H1 (cell line): ENCODE results near the gene GABRD. TPM values are rescaled to one million over a fixed set of nuclear protein-coding genes. Genes with fewer than 3 reads are reported as not detected.

ENCODE experiments used
- CTCF ChIA-PET: fragments of 300-600 bp; sonication (Branson Sonifier 250); formaldehyde crosslinking; loops from one replicate; lab custom pipeline; 2021; ENCODE audit not compliant: partially characterized antibody; lab: Charles Lee
- POLR2A ChIA-PET: fragments of 300-600 bp; sonication (Branson Sonifier 250); formaldehyde crosslinking; loops from one replicate; lab custom pipeline; 2021; ENCODE audit warnings: inconsistent platforms; ENCODE audit not compliant: partially characterized antibody; lab: Charles Lee
- DNase-seq, 2 experiments: peaks; one replicate each; pipeline versions ENCODE4 v3.0.0 to v3.0.0-alpha.2; 2010 to 2022; ENCODE audit warnings: low spot score in 2 of 2, low read depth in 1 of 2, mixed read lengths in 1 of 2
- FAIRE-seq: peaks from 2 replicates; lab custom pipeline; 2011; peaks lifted over from hg19 to GRCh38; lab: Jason Lieb, UNC
- H2AFZ ChIP-seq: 2 replicates; pipeline ENCODE4 v1.8.1; 2012; ENCODE audit warnings: low read length, inconsistent platforms
- H2AK5ac ChIP-seq: 2 replicates; pipeline ENCODE4 v1.6.1; 2013; ENCODE audit warnings: low read depth, low read length
- H2BK120ac ChIP-seq: replicated peaks from 2 replicates; pipeline ENCODE3; 2013; ENCODE audit warnings: low read depth, low read length, inconsistent platforms
- H2BK12ac ChIP-seq: 2 replicates; pipeline ENCODE4 v1.6.1; 2013; ENCODE audit warnings: low read depth, low read length
- H2BK15ac ChIP-seq: 2 replicates; pipeline ENCODE4 v1.6.1; 2013; ENCODE audit warnings: low read length
- H2BK20ac ChIP-seq: 2 replicates; pipeline ENCODE4 v1.6.1; 2013; ENCODE audit warnings: low read length
- H2BK5ac ChIP-seq: 2 replicates; pipeline ENCODE4 v1.6.1; 2013; ENCODE audit warnings: low read depth, low read length
- H3K14ac ChIP-seq: 2 replicates; pipeline ENCODE4 v1.6.1; 2013; ENCODE audit warnings: inconsistent platforms; ENCODE audit not compliant: insufficient read length
- H3K18ac ChIP-seq: 2 replicates; pipeline ENCODE4 v1.6.1; 2013; ENCODE audit warnings: low read length; ENCODE audit errors: extremely low read depth
- H3K23ac ChIP-seq: 2 replicates; pipeline ENCODE4 v1.6.1; 2013; ENCODE audit warnings: inconsistent platforms; ENCODE audit not compliant: insufficient read length
- H3K23me2 ChIP-seq: 2 replicates; pipeline ENCODE4 v1.6.1; 2013; ENCODE audit warnings: low read depth, low read length
- H3K27ac ChIP-seq: 2 replicates; pipeline ENCODE4 v1.6.1; 2011; ENCODE audit warnings: low read depth, low read length, inconsistent platforms
- H3K27me3 ChIP-seq, 4 experiments: replicated peaks in 1 of 4; 1 replicate in 1 of 4; 2 replicates in 3 of 4; pipeline versions ENCODE4 v1.6.1 to v1.8.1; 2011 to 2013; ENCODE audit warnings: low read length in 3 of 4, mild to moderate bottlenecking in 3 of 4, inconsistent platforms in 2 of 4, mixed read lengths in 2 of 4, moderate library complexity in 1 of 4; ENCODE audit not compliant: control insufficient read depth in 3 of 4, insufficient read depth in 3 of 4; ENCODE audit errors: extremely low read depth in 1 of 4
- H3K36me3 ChIP-seq, 4 experiments: 2 replicates each; pipeline versions ENCODE4 v1.6.1 to v1.8.1; 2011 to 2013; ENCODE audit warnings: mild to moderate bottlenecking in 4 of 4, low read length in 3 of 4, moderate library complexity in 2 of 4, control low read depth in 1 of 4, inconsistent platforms in 1 of 4; ENCODE audit not compliant: insufficient read depth in 4 of 4, control insufficient read depth in 2 of 4
- H3K4ac ChIP-seq: replicated peaks from 2 replicates; pipeline ENCODE3; 2013; ENCODE audit warnings: low read length, low read depth, mixed read lengths, inconsistent platforms; ENCODE audit not compliant: insufficient read length
- H3K4me1 ChIP-seq, 4 experiments: replicated peaks in 1 of 4; 1 replicate in 1 of 4; 2 replicates in 3 of 4; pipeline versions ENCODE4 v1.6.1 to v1.8.1; 2011 to 2013; ENCODE audit warnings: low read length in 3 of 4, inconsistent platforms in 2 of 4, mixed read lengths in 1 of 4; ENCODE audit not compliant: insufficient read depth in 4 of 4, control insufficient read depth in 3 of 4
- H3K4me2 ChIP-seq, 2 experiments: 2 replicates each; pipeline versions ENCODE4 v1.6.1 to v1.8.1; 2011 to 2013; ENCODE audit warnings: low read depth in 2 of 2, low read length in 2 of 2, control low read depth in 1 of 2, inconsistent platforms in 1 of 2, mild to moderate bottlenecking in 1 of 2; ENCODE audit not compliant: insufficient read depth in 1 of 2
- H3K4me3 ChIP-seq, 4 experiments: fragments of 200-600, 300-600 bp in 1 of 4; sonication (generic), shearing (Covaris generic), sonication (Bioruptor Twin) in 1 of 4; 2 replicates each; pipeline versions ENCODE4 v1.5.1 to v1.8.1; 2011 to 2016; ENCODE audit warnings: low read length in 4 of 4, low read depth in 3 of 4, control low read depth in 2 of 4, inconsistent platforms in 2 of 4, mild to moderate bottlenecking in 2 of 4, mixed read lengths in 1 of 4, moderate library complexity in 1 of 4; ENCODE audit not compliant: insufficient read depth in 2 of 4; ENCODE audit errors: extremely low read depth in 1 of 4
- H3K56ac ChIP-seq: replicated peaks from 2 replicates; pipeline ENCODE3; 2013; ENCODE audit warnings: low read depth, mild to moderate bottlenecking, mixed read lengths, low read length, inconsistent platforms; ENCODE audit not compliant: insufficient read length
- H3K79me1 ChIP-seq: 2 replicates; pipeline ENCODE4 v1.6.1; 2013; ENCODE audit warnings: low read depth, low read length, control low read depth
- H3K79me2 ChIP-seq, 2 experiments: 2 replicates each; pipeline versions ENCODE4 v1.6.1 to v1.8.1; 2012 to 2013; ENCODE audit warnings: low read length in 2 of 2, mild to moderate bottlenecking in 2 of 2, inconsistent platforms in 1 of 2; ENCODE audit not compliant: insufficient read depth in 2 of 2, control insufficient read depth in 1 of 2
- H3K9ac ChIP-seq, 4 experiments: replicated peaks in 1 of 4; 1 replicate in 1 of 4; 2 replicates in 3 of 4; pipeline versions ENCODE4 v1.6.1 to v1.8.1; 2011 to 2013; ENCODE audit warnings: low read depth in 3 of 4, low read length in 3 of 4, control low read depth in 2 of 4, mild to moderate bottlenecking in 2 of 4, moderate library complexity in 2 of 4, inconsistent platforms in 1 of 4; ENCODE audit errors: extremely low read depth in 1 of 4
- H3K9me3 ChIP-seq, 2 experiments: 2 replicates each; pipeline versions ENCODE4 v1.6.1 to v1.8.1; 2012 to 2013; ENCODE audit warnings: mild to moderate bottlenecking in 2 of 2, moderate library complexity in 2 of 2, control low read depth in 1 of 2, inconsistent platforms in 1 of 2, low read depth in 1 of 2, low read length in 1 of 2, mixed read lengths in 1 of 2; ENCODE audit not compliant: insufficient read depth in 2 of 2
- H4K20me1 ChIP-seq, 2 experiments: replicated peaks in 1 of 2; 2 replicates each; pipeline versions ENCODE3 to v1.8.1; 2011 to 2013; ENCODE audit warnings: inconsistent platforms in 2 of 2, low read length in 2 of 2, mild to moderate bottlenecking in 1 of 2; ENCODE audit not compliant: insufficient read depth in 2 of 2, control insufficient read depth in 1 of 2
- H4K5ac ChIP-seq: 2 replicates; pipeline ENCODE4 v1.6.1; 2013; ENCODE audit warnings: low read length, low read depth, mixed read lengths, inconsistent platforms; ENCODE audit not compliant: insufficient read length
- H4K8ac ChIP-seq: 2 replicates; pipeline ENCODE4 v1.8.0; 2013; ENCODE audit warnings: mild to moderate bottlenecking, moderate library complexity, low read length, inconsistent platforms; ENCODE audit not compliant: insufficient read depth; ENCODE audit errors: extremely low read depth
- H4K91ac ChIP-seq: replicated peaks from 2 replicates; pipeline ENCODE3; 2013; ENCODE audit warnings: low read length, mixed read lengths, inconsistent platforms; ENCODE audit not compliant: insufficient read length
- GTF2F1 ChIP-seq: IDR thresholded peaks from 2 replicates; pipeline ENCODE4 v1.6.1; 2012; ENCODE audit warnings: low read depth, low read length, improper control_type of control experiment, borderline replicate concordance
- KDM4A ChIP-seq: IDR thresholded peaks from one replicate; pipeline ENCODE4 v1.7.1; 2012; ENCODE audit warnings: low read depth, mild to moderate bottlenecking, moderate library complexity, low read length, inconsistent platforms; ENCODE audit not compliant: severe bottlenecking
- POU5F1 ChIP-seq: IDR thresholded peaks from 2 replicates; pipeline ENCODE4 v1.6.1; 2011; ENCODE audit warnings: low read depth, mild to moderate bottlenecking, low read length, moderate library complexity
- RNF2 ChIP-seq: fragments of 200-900, 300-1000 bp; sonication (generic); IDR thresholded peaks from 2 replicates; pipeline ENCODE4 v1.7.1; 2016; ENCODE audit warnings: borderline replicate concordance, low read depth, mild to moderate bottlenecking, antibody characterized with exemption, low read length; ENCODE audit not compliant: poor library complexity, severe bottlenecking; ENCODE audit errors: missing control alignments
- SIN3A ChIP-seq, 2 experiments: IDR thresholded peaks in 1 of 2; conservative IDR thresholded peaks in 1 of 2; 2 replicates each; pipeline ENCODE4 v1.6.1; 2011 to 2012; ENCODE audit warnings: low read length in 2 of 2, improper control_type of control experiment in 1 of 2, low read depth in 1 of 2, mild to moderate bottlenecking in 1 of 2
- SP4 ChIP-seq: IDR thresholded peaks from 2 replicates; pipeline ENCODE4 v1.6.1; 2012; ENCODE audit warnings: low read length, inconsistent platforms
- WGBS, 2 experiments: shearing (Covaris generic) in 1 of 2; methylation state at CpG; one replicate each; pipeline versions ENCODE4 v1.1.6 to v1.1.7; 2013 to 2015; ENCODE audit warnings: low lambda C conversion rate in 2 of 2, mixed read lengths in 2 of 2, inconsistent platforms in 1 of 2, low coverage in 1 of 2, missing lambda C conversion rate in 1 of 2; ENCODE audit not compliant: insufficient replicate concordance in 2 of 2, insufficient coverage in 1 of 2, insufficient read length in 1 of 2; ENCODE audit errors: extremely low coverage in 1 of 2, missing lambda C conversion rate in 1 of 2; 5-methylcytosine and 5-hydroxymethylcytosine counted together
- polyA plus RNA-seq, 7 experiments: library from polyadenylated mRNA; depleted of rRNA in 3 of 7; stranded (reverse) in 5 of 7; unstranded in 2 of 7; fragments of >200 nt in 5 of 7; fragments of 200-250 nt in 2 of 7; gene quantifications; 1 replicate in 5 of 7; 2 replicates in 1 of 7; 4 replicates in 1 of 7; pipeline versions ENCODE4 v1.2.1 to v1.2.3, GENCODE V29; 2011 to 2013; ENCODE audit warnings: missing spikeins in 2 of 7, mixed read lengths in 2 of 7
- total RNA-seq: library from RNA; stranded (reverse); fragmentation: NEBNext Ultra II Directional; extraction: Animal tissue kit (Norgen Biotek cat#: 25700); gene quantifications from 2 replicates; pipeline ENCODE4 v1.2.1, GENCODE V29; 2021
- TF ChIP-seq, protein P1 (sequence below): IDR thresholded peaks from 2 replicates; pipeline ENCODE4 v1.6.1; 2012; ENCODE audit warnings: inconsistent platforms
- TF ChIP-seq, protein P2 (sequence below), 3 experiments: IDR thresholded peaks; 1 replicate in 2 of 3; 2 replicates in 1 of 3; pipeline versions ENCODE4 v1.5.1 to v1.6.1; 2011; ENCODE audit warnings: low read length in 3 of 3, mild to moderate bottlenecking in 3 of 3, inconsistent platforms in 2 of 3, low read depth in 1 of 3, moderate library complexity in 1 of 3; ENCODE audit not compliant: insufficient read depth in 1 of 3; ENCODE audit errors: control extremely low read depth in 1 of 3

Gene GABRD
- total and polyA plus RNA-seq, 2 of the 8 experiments (the other 6 are each of a cell fraction or from before 2014, with no cell fraction given): 1.8 to 3.0 TPM

DNA sequence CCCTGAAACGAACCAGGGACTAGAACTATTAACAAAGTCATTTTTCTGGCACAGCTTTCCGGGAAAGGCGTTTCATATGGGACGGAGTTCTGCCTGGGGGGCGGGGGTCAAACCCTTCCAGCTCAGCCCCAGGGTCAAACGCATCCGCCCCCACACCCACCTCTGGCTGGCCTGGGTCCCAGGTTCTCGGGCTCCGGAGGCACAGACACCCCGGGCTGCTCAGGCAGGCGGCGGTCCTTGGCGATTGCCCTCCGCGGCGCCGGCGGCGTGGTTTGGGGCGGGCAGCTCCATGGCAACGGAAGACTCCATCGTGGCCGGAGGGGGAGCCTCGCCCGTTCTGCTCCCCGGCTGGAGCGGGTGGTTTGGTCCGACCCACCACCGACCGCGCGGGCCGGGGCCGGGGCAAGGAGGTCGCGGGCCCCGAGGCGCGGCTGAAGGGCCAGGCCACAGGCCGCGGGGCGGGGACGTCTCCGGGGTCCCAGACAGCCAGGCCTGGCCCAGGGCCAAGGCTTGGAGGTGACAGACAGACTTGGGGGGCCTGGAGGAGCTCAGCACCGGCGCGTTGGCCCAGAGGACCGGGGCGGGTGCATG lies 15.5 kb upstream of the GABRD start, which contains the start of gene CFAP74:
CFAP74 (minus strand) TSS at position 246 of the 591 bp plus-strand sequence. CDS start 12,830 bp downstream, outside the sequence.
- Histone ChIP-seq H2BK12ac (no peak within 1 kb of the TSS), H3K27me3 (peaks cover 0 to 2% (median 0%) of the 10 kb centered on the region in 4 experiments; a peak in 3 of 7 replicates), H4K8ac (no peak within 1 kb of the TSS; the same call in 1 of the 2 replicates), H3K36me3 (no peaks in the 10 kb centered on the region), H3K4me1 (peaks cover 0 to 2% (median 0%) of the 10 kb centered on the region in 4 experiments; a peak in 3 of 7 replicates), H3K18ac (no peak within 1 kb of the TSS), H3K14ac (no peak within 1 kb of the TSS), H3K79me1 (no peaks in the 10 kb centered on the region), H3K4ac (no peak within 1 kb of the TSS), H3K4me3 (peak within 1 kb of the TSS; percentile 19 to 62 (median 34)), H3K27ac (no peak within 1 kb of the TSS), H3K9ac (0 out of 7 replicates have a peak within 1 kb of the TSS, but pooled peaks of 2 of the 4 experiments have one; percentile 8 to 40), H3K79me2 (no peaks in the 10 kb centered on the region), H2AFZ (peak within 1 kb of the TSS; percentile 84; the same call in 1 of the 2 replicates), H3K4me2 (peak within 1 kb of the TSS; percentile 22 to 80; a peak in 3 of 4 replicates), H2BK15ac (no peak within 1 kb of the TSS), H2BK120ac (peak within 1 kb of the TSS; percentile 43), H3K9me3 (no peaks in the 10 kb centered on the region), H2AK5ac (no peak within 1 kb of the TSS), H3K23me2 (no peaks in the 10 kb centered on the region; the same call in 1 of the 2 replicates), H3K23ac (no peak within 1 kb of the TSS), H4K20me1 (no peaks in the 10 kb centered on the region), H3K56ac (peak within 1 kb of the TSS; percentile 54), H4K5ac (no peak within 1 kb of the TSS), H2BK20ac (no peak within 1 kb of the TSS), H2BK5ac (no peak within 1 kb of the TSS), H4K91ac (no peak within 1 kb of the TSS)
- POLR2A ChIA-PET: interaction anchor here (0.6 to 0.9 kb wide), 2 partner anchors 11 to 32 kb away, joined by 3 read pairs; no protein-coding TSS in a partner anchor
- DNase-seq: peak; percentile 56 to 96
- no peak for FAIRE-seq
- WGBS, 2 experiments: 12% methylated on average over 31 of the region's 49 CpGs; no CpG with 5 or more reads in 1 of the 2 experiments
- CTCF ChIA-PET: interaction anchor here (1.1 to 1.9 kb wide), 4 partner anchors 24 to 45 kb away, joined by 3 to 12 read pairs (median 3); no protein-coding TSS in a partner anchor
- peak; percentile 67 for TF ChIP-seq KDM4A
- no peak for TF ChIP-seq SP4
- TF ChIP-seq, protein P1, sequence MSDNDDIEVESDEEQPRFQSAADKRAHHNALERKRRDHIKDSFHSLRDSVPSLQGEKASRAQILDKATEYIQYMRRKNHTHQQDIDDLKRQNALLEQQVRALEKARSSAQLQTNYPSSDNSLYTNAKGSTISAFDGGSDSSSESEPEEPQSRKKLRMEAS: peak; percentile 56
- no peak for TF ChIP-seq GTF2F1
- no peak for TF ChIP-seq RNF2
- TF ChIP-seq SIN3A (conservative IDR thresholded peaks at IDR 0.05 in 1 of 2, IDR thresholded peaks at IDR 0.05 in 1 of 2; ENCODE audit: low read depth in 1 of 2, low read length in 2 of 2): peak in 1 of 2 experiments; percentile 87; a peak in 2 of 4 replicates
- no peak for TF ChIP-seq POU5F1
- TF ChIP-seq, protein P2, sequence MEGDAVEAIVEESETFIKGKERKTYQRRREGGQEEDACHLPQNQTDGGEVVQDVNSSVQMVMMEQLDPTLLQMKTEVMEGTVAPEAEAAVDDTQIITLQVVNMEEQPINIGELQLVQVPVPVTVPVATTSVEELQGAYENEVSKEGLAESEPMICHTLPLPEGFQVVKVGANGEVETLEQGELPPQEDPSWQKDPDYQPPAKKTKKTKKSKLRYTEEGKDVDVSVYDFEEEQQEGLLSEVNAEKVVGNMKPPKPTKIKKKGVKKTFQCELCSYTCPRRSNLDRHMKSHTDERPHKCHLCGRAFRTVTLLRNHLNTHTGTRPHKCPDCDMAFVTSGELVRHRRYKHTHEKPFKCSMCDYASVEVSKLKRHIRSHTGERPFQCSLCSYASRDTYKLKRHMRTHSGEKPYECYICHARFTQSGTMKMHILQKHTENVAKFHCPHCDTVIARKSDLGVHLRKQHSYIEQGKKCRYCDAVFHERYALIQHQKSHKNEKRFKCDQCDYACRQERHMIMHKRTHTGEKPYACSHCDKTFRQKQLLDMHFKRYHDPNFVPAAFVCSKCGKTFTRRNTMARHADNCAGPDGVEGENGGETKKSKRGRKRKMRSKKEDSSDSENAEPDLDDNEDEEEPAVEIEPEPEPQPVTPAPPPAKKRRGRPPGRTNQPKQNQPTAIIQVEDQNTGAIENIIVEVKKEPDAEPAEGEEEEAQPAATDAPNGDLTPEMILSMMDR (IDR thresholded peaks at IDR 0.05; ENCODE audit: control extremely low read depth in 1 of 3, insufficient read depth in 1 of 3, low read depth in 1 of 3, low read length in 3 of 3): no peak
